ELF-1 (cell line): Measurements from ENCODE around the gene SREK1.
"Not testable (repeated sequence)": the region's sequence is repeated elsewhere in the genome, so short reads cannot be mapped to it uniquely, and the experiment has no call there.

Experiments used
- DNase-seq: peaks from one replicate; pipeline ENCODE4 v3.0.0-alpha.2; 2016; ENCODE audit warnings: low read depth, low spot score

The SREK1 gene

GRCh38 chr5:66222455-66222854, 78.4 kb downstream of the SREK1 start:
- DNase-seq, result peak; percentile 52

GRCh38 chr5:66222896-66223295, 78.8 kb downstream of the SREK1 start:
- not testable (repeated sequence) for DNase-seq

DNA sequence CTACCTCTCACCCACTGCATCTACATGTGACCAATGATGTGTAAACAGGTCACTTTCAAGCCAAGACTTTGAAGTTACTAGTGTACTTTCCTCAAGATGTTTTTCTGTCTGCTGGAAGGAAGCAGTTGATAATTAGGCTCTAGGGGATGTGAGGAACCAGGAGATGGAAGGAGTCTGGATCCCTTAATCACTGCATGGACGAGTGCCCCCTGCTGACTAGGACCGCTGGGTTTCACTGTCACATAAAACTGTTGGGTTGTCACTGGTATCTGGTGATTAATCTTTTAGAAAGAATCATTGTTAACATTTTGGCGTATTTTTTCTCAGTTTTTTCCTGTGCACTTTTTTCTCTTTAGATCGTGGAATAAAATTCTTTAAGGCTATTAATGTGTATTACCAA, 79.5 kb downstream of the SREK1 start:
- DNase-seq, result peak; percentile 34

DNA sequence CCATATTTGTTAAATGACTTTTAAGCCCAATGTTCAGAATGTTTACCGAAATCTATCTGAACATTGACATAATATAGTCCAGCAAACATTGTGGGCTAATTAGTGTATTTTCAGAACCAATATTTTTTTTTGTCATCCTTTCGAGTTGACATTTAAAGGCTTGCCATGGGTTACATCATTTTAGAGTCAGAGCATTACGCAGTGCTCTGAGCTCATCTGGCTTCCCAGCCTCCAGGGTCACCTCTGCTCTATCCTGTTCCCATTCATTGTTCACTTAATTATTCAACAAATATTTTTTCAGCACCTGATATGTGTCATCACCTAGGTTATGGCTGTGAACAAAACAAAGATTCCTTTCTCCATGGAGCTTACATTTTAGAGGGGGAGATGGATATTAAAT, 80.2 kb downstream of the SREK1 start:
- DNase-seq, result no peak

DNA sequence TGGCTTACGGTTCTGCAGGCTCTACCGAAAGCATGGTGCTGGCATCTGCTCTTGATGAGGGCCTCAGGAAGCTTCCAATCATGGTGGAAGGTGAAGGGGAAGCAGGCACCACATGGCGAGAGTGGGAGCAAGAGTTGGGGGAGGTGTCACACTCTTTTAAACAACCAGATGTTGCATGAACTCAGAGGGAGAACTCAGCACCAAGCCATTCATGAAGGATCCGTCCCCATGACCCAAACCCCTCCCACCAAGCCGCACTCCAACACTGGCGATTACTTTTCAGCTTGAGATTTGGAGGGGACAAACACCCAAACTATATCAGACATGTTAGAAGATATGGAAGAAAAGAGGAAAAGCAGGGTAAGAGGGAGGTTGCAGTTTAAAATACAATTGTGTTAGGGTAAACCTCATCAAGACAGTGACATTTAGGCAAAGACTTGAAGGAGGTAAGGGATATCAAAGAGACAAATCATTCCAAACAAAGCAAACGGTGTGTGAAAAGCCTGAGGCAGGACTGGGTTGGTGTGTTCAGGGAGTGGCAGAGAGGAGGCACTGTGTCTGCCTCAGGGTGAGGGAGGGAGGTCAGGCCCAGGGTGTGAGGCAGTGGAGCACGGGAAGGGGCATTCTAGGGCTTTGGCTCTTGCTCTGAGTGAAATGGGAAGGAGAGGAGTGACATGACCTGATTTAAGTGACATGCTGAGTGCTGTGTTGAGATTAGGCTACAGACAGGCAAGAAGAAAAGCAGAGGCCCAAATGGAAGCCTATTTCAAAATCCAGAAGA, 80.9 kb downstream of the SREK1 start:
- DNase-seq, result peak; percentile 28

DNA sequence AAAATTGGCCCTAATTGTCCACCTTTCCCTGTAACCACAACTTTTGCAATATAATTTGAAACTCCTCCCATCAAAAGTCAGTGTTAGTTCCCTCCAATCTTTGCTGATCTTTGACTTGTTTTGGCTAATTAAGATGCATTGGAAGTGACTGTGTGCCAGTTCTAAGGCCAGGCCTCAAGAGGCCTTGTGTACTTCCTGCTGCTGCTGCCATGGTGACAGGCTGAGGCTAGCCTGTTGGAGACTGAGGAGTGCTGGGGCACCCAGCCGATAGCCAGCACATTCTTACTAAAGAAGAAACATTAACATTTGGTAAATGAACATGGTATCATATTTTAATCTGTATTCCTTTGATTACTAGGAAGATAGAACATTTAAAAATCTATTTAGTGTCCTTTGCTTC, 86.5 kb downstream of the SREK1 start:
- peak; percentile 16 for DNase-seq

DNA sequence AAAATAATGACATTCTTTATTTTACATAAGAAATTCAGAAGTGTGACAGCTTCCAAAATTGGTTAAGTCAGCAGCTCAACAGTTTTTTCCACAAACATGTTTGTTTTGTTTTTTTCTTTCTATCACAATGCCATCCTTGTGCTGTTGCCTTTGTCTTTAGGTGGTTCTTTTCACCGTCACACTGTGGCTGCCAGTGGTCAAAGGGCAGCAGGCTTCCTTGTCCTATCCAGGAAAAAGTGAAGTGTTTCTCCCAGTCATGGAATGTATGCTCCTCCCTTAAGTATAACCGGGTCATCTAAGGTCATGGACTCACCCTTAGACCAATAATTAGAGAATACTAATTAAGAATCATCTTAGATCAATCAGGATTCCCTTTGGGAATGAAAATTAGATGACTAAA, 87.4 kb downstream of the SREK1 start:
- DNase-seq, result no peak

DNA sequence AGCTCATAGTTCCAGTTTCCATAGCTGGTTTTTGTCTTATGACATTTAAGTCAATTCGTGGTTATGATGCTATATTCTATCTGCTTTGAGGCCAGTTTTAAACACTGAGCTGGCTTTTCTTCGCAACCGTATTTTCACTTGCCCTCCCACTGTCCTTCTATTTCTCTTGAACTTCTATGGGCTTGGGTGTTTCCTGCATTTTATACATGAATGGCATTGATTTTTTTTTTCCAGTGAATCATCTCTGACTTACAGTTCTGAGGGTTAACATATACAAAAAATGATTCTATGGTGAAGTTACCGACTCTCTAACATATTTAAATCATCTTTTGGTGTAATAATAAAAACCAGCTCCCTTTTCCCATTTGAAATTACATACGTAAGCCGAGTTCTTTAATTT, 88.2 kb downstream of the SREK1 start:
- DNase-seq, result no peak

DNA sequence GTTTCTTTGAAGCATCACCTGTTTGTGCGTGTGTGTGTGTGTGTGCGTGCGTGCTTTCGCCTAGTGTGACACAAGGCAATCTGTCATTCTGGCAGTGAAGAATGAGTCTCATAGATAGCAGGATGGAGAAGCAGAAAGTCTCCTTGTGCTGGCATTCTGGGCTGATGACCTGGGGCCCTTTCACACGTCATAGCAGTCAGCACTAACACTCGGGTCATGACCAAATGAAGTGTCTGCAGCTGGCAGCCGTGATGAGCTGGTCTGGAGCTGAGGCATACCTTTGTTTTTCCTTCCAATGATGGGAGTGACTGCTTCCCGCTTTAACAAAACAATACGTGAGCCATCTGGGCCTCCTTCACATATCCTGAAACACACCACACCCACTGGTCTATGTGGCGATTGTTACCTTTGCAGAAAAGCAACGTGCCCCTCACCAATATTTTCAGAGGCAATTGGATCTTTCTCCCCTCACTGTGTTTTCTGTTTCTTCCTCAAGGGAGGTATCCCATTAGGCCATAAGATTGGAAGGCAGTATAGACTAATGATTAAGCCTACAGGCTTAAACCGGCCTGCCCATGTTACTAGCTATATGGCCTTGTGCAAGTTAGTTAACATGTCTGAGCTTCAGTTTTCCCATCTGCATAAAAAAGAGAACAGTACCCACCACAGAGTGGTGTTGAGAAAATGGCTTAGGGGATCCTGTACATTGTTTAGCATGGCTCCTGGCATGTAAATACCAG, 88.8 kb downstream of the SREK1 start:
- DNase-seq, result peak; percentile 56
